Hematopoietic multipotent progenitor cell treated with erythropoietin and hydrocortisone succinate and interleukin-3 and kit ligand, for 8 days (in vitro differentiated cells): ENCODE data around the gene C1orf116.
A peak's percentile ranks its signal among the peaks of the same experiment; 100 is the strongest.

ENCODE experiments used
- DNase-seq: peaks from one replicate; pipeline ENCODE4 v3.0.0-alpha.2; 2015

Gene C1orf116

GRCh38 chr1:207018707-207019106 is 13.8 kb downstream of the C1orf116 start:
- no peak for DNase-seq

- peak; percentile 70 for DNase-seq
Measured at GRCh38 chr1:207017615-207018559, 14.7 kb downstream of the C1orf116 start.

GRCh38 chr1:207015791-207016190 is 16.8 kb downstream of the C1orf116 start:
- no peak for DNase-seq

GRCh38 chr1:207014728-207015127 is 17.8 kb downstream of the C1orf116 start:
- DNase-seq, result no peak

GRCh38 chr1:207013321-207014085 is 19.1 kb downstream of the C1orf116 start:
- DNase-seq, result no peak

- no peak for DNase-seq
Measured at GRCh38 chr1:207010726-207011125, 21.8 kb downstream of the C1orf116 start.

GRCh38 chr1:207009945-207010344 is 22.6 kb downstream of the C1orf116 start:
- DNase-seq, result no peak

GRCh38 chr1:207009182-207009850 is 23.2 kb downstream of the C1orf116 start:
- no peak for DNase-seq

GRCh38 chr1:207007352-207008033 is 25.1 kb downstream of the C1orf116 start:
- DNase-seq, result no peak

- no peak for DNase-seq
Measured at GRCh38 chr1:207006914-207007313, 25.6 kb downstream of the C1orf116 start.

GRCh38 chr1:207006083-207006482 is 26.5 kb downstream of the C1orf116 start:
- DNase-seq, result no peak

GRCh38 chr1:207004931-207005830 is 27.4 kb downstream of the C1orf116 start:
- peak; percentile 76 for DNase-seq

GRCh38 chr1:207003210-207003609 is 29.3 kb downstream of the C1orf116 start:
- DNase-seq, result no peak

- no peak for DNase-seq
Measured at GRCh38 chr1:207002724-207003146, 29.8 kb downstream of the C1orf116 start.

- no peak for DNase-seq
Measured at GRCh38 chr1:207001492-207002245, 30.9 kb downstream of the C1orf116 start.

GRCh38 chr1:207000651-207001291 is 31.8 kb downstream of the C1orf116 start:
- DNase-seq, result no peak

GRCh38 chr1:206998816-206999215 is 33.7 kb downstream of the C1orf116 start:
- DNase-seq, result no peak

- no peak for DNase-seq
Measured at GRCh38 chr1:206992790-206993189, 39.8 kb downstream of the C1orf116 start.

GRCh38 chr1:206987873-206988272 is 44.7 kb downstream of the C1orf116 start:
- DNase-seq, result no peak

- DNase-seq, result no peak
Measured at GRCh38 chr1:206986885-206987284, 45.7 kb downstream of the C1orf116 start.
